Tibial nerve (tissue), 4 donors: ENCODE data around the gene PPP1R7. TPM values are rescaled to one million over a fixed set of nuclear protein-coding genes. Genes with fewer than 3 reads are reported as not detected.

ENCODE experiments used
- DNase-seq, 2 donors: peaks; one replicate each; pipeline ENCODE4 v3.0.0-alpha.2; 2019; ENCODE audit warnings: low spot score in 2 of 2
- H3K27ac ChIP-seq, 4 donors: fragments of 200-600 bp; sonication (generic) in 3 of 4; one replicate each; pipeline ENCODE4 v1.5.1; 2017 to 2019; ENCODE audit warnings: mild to moderate bottlenecking in 1 of 4
- H3K27me3 ChIP-seq, 2 donors: fragments of 200-600 bp; sonication (generic) in 1 of 2; one replicate each; pipeline versions ENCODE4 v1.5.1 to v1.6.0; 2017 to 2019
- H3K36me3 ChIP-seq, 3 donors: fragments of 200-600 bp; sonication (generic); one replicate each; pipeline ENCODE4 v1.5.1; 2018 to 2019
- H3K4me1 ChIP-seq, 4 donors: fragments of 200-600 bp; sonication (generic) in 3 of 4; one replicate each; pipeline ENCODE4 v1.5.1; 2017 to 2019
- H3K4me3 ChIP-seq, 4 donors: fragments of 200-600 bp; sonication (generic) in 3 of 4; one replicate each; pipeline ENCODE4 v1.5.1; 2017 to 2019; ENCODE audit warnings: mild to moderate bottlenecking in 1 of 4, moderate library complexity in 1 of 4
- H3K9me3 ChIP-seq, 4 donors: fragments of 200-600 bp; sonication (generic) in 3 of 4; one replicate each; pipeline ENCODE4 v1.5.1; 2017 to 2019
- EP300 ChIP-seq, 2 donors: sonication (generic); formaldehyde crosslinking; IDR thresholded peaks; one replicate each; pipeline ENCODE4 v1.6.1; 2017; ENCODE audit warnings: antibody characterized with exemption in 2 of 2, mild to moderate bottlenecking in 1 of 2
- POLR2A ChIP-seq, 2 donors: fragments of 450-650 bp; IDR thresholded peaks; one replicate each; pipeline ENCODE4 v1.6.1; 2017; ENCODE audit warnings: antibody characterized with exemption in 2 of 2, mild to moderate bottlenecking in 2 of 2, moderate library complexity in 2 of 2
- WGBS, 2 donors: methylation state at CpG; one replicate each; pipeline ENCODE4 v1.1.5; 2018; 5-methylcytosine and 5-hydroxymethylcytosine counted together
- total RNA-seq, 4 donors: library from RNA; depleted of rRNA; stranded (reverse); fragments of >200 nt; gene quantifications; one replicate each; pipeline ENCODE4 v1.1.0, GENCODE V29; 2016
- TF ChIP-seq, protein P1 (sequence below), 5 experiments: fragments of 200-600 bp in 3 of 5; fragments of 450-650 bp in 2 of 5; sonication (generic) in 3 of 5; IDR thresholded peaks; one replicate each; pipeline ENCODE4 v1.5.1; 2016 to 2019; ENCODE audit warnings: antibody characterized with exemption in 5 of 5, mild to moderate bottlenecking in 3 of 5, moderate library complexity in 2 of 5

The PPP1R7 gene
- total RNA-seq, 4 donors from 2014 or later: 29.5 to 53.8 (median 38.1) TPM

DNA sequence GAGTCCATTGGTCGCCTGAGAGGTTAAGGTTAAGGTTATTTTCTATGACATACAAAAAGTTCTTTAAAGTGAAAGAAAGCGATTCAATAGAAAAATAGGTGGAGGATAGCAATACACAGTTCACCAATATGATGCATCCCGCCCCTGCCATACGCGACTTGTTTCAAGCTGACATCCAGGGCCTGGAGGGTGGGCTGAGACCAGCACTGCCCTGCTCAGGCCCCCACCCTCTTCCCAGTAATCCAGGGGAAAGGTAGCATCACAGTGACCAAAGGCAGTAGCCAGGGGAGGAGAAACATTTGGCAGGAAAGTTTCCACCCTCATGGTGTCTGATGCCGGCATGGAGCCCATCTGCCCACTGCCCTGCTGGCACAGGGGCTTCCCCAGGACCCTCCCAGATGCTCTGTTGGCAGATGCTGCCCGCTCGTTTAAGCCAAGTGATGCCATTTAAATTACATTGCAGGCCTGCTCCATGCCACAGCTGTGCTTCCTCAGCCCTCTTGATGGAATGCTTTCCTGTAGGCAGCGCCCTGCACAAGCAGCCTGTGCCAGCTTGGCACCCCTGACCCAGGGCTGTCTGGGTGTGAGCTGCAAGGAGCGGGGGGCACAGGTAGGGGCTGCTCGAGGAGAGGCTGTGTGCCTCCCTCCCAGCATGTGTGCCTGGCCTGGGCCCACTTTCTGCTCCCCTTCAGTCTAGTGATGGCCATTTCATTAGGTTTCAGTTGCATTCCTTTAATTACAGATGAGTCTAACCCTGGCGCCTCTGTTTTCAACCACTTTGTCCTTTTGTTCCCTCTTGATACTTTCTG is 27.5 kb downstream of the PPP1R7 start:
- H3K4me3 ChIP-seq: no peak overlapping the region
- H3K27ac ChIP-seq: no peak overlapping the region
- no peaks in the 10 kb centered on the region for H3K9me3 ChIP-seq
- DNase-seq: no peak
- no peaks in the 10 kb centered on the region for H3K4me1 ChIP-seq
- 87 to 93% methylated on average over 12 of the region's 12 CpGs for WGBS, 2 donors
- no peaks in the 10 kb centered on the region for H3K27me3 ChIP-seq
- no peak for TF ChIP-seq POLR2A (IDR thresholded peaks at IDR 0.05)
- TF ChIP-seq EP300 (IDR thresholded peaks at IDR 0.05): no peak
- TF ChIP-seq, protein P1, sequence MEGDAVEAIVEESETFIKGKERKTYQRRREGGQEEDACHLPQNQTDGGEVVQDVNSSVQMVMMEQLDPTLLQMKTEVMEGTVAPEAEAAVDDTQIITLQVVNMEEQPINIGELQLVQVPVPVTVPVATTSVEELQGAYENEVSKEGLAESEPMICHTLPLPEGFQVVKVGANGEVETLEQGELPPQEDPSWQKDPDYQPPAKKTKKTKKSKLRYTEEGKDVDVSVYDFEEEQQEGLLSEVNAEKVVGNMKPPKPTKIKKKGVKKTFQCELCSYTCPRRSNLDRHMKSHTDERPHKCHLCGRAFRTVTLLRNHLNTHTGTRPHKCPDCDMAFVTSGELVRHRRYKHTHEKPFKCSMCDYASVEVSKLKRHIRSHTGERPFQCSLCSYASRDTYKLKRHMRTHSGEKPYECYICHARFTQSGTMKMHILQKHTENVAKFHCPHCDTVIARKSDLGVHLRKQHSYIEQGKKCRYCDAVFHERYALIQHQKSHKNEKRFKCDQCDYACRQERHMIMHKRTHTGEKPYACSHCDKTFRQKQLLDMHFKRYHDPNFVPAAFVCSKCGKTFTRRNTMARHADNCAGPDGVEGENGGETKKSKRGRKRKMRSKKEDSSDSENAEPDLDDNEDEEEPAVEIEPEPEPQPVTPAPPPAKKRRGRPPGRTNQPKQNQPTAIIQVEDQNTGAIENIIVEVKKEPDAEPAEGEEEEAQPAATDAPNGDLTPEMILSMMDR (IDR thresholded peaks at IDR 0.05): no peak
- peaks cover 0 to 95% (median 3%) of the 10 kb centered on the region in 3 donors for H3K36me3 ChIP-seq

GRCh38 chr2:241178961-241179360 is 28.7 kb downstream of the PPP1R7 start:
- Histone ChIP-seq H3K4me1 (no peaks in the 10 kb centered on the region), H3K36me3 (peaks cover 0 to 95% (median 3%) of the 10 kb centered on the region in 3 donors), H3K27ac (no peak overlapping the region), H3K4me3 (no peak overlapping the region), H3K9me3 (no peaks in the 10 kb centered on the region), H3K27me3 (no peaks in the 10 kb centered on the region)
- 87 to 90% methylated on average over 4 of the region's 4 CpGs for WGBS, 2 donors
- TF ChIP-seq EP300 (IDR thresholded peaks at IDR 0.05) (no peak), POLR2A (IDR thresholded peaks at IDR 0.05) (no peak)
- TF ChIP-seq, protein P1 (IDR thresholded peaks at IDR 0.05): no peak
- no peak for DNase-seq

DNA sequence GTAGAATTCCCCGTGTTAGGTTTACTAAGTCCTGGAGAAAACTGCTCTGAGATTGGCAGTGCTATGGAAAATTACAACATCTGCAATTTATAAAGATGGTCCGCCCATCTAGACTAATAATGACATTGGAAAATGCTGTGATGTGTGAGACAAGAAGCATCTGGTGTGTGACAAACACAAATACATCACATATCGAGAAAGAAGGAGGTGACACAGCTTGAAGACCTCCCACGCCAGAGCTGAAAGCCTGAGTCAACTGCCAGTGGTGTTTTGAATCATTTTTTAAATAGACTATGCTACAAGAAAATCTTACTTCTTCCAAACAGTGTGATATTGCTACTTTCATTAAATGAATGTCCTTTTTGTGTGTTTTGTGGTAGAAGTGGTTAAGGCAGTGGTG is 29.6 kb downstream of the PPP1R7 start:
- H3K4me1 ChIP-seq: no peaks in the 10 kb centered on the region
- H3K4me3 ChIP-seq: no peak overlapping the region
- 81 to 85% methylated on average over 4 of the region's 4 CpGs for WGBS, 2 donors
- H3K9me3 ChIP-seq: no peaks in the 10 kb centered on the region
- no peak overlapping the region for H3K27ac ChIP-seq
- H3K36me3 ChIP-seq: peaks cover 0 to 95% (median 3%) of the 10 kb centered on the region in 3 donors
- DNase-seq: no peak
- TF ChIP-seq EP300 (IDR thresholded peaks at IDR 0.05) (no peak), POLR2A (IDR thresholded peaks at IDR 0.05) (no peak)
- TF ChIP-seq, protein P1 (IDR thresholded peaks at IDR 0.05): no peak
- no peaks in the 10 kb centered on the region for H3K27me3 ChIP-seq

GRCh38 chr2:241180495-241180894 is 30.2 kb downstream of the PPP1R7 start:
- Histone ChIP-seq H3K36me3 (peaks cover 0 to 89% (median 3%) of the 10 kb centered on the region in 3 donors), H3K27ac (no peak overlapping the region), H3K4me1 (no peaks in the 10 kb centered on the region), H3K27me3 (no peaks in the 10 kb centered on the region), H3K9me3 (no peaks in the 10 kb centered on the region), H3K4me3 (no peak overlapping the region)
- TF ChIP-seq EP300 (IDR thresholded peaks at IDR 0.05) (no peak), POLR2A (IDR thresholded peaks at IDR 0.05) (no peak)
- TF ChIP-seq, protein P1 (IDR thresholded peaks at IDR 0.05): no peak
- DNase-seq: no peak
- WGBS, 2 donors: 84 to 95% methylated on average over 12 of the region's 12 CpGs

DNA sequence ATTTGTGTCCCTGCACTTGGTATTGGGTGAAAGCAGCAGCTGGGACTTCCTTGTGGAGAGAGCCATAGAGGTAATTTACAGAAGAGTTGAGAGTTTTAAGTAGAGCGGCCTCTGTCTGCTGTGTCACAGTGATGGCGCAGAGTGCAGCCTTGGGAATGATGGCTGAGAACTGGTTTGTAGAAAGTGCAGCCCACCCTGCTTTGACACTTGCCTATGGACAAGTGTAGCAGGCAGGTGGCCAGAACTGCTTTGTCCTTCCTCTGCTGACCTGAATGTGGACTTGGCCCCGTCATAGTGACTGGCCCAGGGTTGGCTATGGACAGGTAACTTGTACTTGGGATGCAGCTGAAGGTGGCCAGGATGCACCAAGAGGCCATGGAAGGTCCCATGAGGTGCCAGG is 31.9 kb downstream of the PPP1R7 start:
- 94 to 97% methylated on average over 3 of the region's 3 CpGs for whole genome bisulfite sequencing, 2 donors

More for the DNA sequence above, 31.9 kb downstream of the PPP1R7 start:
- Histone ChIP-seq H3K36me3 (peaks cover 0 to 73% (median 3%) of the 10 kb centered on the region in 3 donors), H3K9me3 (no peaks in the 10 kb centered on the region), H3K4me1 (no peaks in the 10 kb centered on the region), H3K4me3 (no peak overlapping the region), H3K27ac (no peak overlapping the region), H3K27me3 (no peaks in the 10 kb centered on the region)
- no peak for DNase-seq
- TF ChIP-seq POLR2A (IDR thresholded peaks at IDR 0.05) (no peak), EP300 (IDR thresholded peaks at IDR 0.05) (no peak)
- TF ChIP-seq, protein P1 (IDR thresholded peaks at IDR 0.05): no peak
